Endodermal cell (in vitro differentiated cells): ENCODE measurements around the gene DLK1. TPM values are rescaled to one million over a fixed set of nuclear protein-coding genes. Genes with fewer than 3 reads are reported as not detected.

ENCODE experiments used
- DNase-seq: peaks from one replicate; pipeline ENCODE4 v3.0.0-alpha.2; 2017
- H3K27ac ChIP-seq: 2 replicates; pipeline ENCODE4 v1.5.1; 2013; ENCODE audit warnings: mild to moderate bottlenecking, low read depth, low read length, moderate library complexity
- H3K27me3 ChIP-seq: 2 replicates; pipeline ENCODE4 v1.6.1; 2013; ENCODE audit warnings: mild to moderate bottlenecking, low read length, moderate library complexity; ENCODE audit not compliant: insufficient read depth, control insufficient read depth, poor library complexity, severe bottlenecking
- H3K36me3 ChIP-seq: 2 replicates; pipeline ENCODE4 v1.7.0; 2013; ENCODE audit warnings: mild to moderate bottlenecking, low read length, moderate library complexity; ENCODE audit not compliant: control insufficient read depth, insufficient read depth
- H3K4me1 ChIP-seq: one replicate; pipeline ENCODE4 v1.7.0; 2013; ENCODE audit warnings: low read length; ENCODE audit not compliant: control insufficient read depth, insufficient read depth
- H3K4me3 ChIP-seq: 2 replicates; pipeline ENCODE4 v1.5.1; 2013; ENCODE audit warnings: mild to moderate bottlenecking, low read length, moderate library complexity
- H3K9ac ChIP-seq: 2 replicates; pipeline ENCODE4 v1.6.1; 2013; ENCODE audit warnings: mild to moderate bottlenecking, low read length, moderate library complexity; ENCODE audit not compliant: poor library complexity, severe bottlenecking; ENCODE audit errors: extremely low read depth
- H3K9me3 ChIP-seq: 2 replicates; pipeline ENCODE4 v1.6.1; 2013; ENCODE audit warnings: mild to moderate bottlenecking, low read length, moderate library complexity; ENCODE audit not compliant: control insufficient read depth
- H3K27ac Mint-ChIP-seq: 2 replicates; pipeline ENCODE4 v1.8.0; 2020; ENCODE audit warnings: mixed read lengths
- H3K27me3 Mint-ChIP-seq: 2 replicates; pipeline ENCODE4 v1.8.0; 2021; ENCODE audit warnings: mild to moderate bottlenecking, mixed read lengths; ENCODE audit not compliant: insufficient read depth
- H3K36me3 Mint-ChIP-seq: 2 replicates; pipeline ENCODE4 v1.8.0; 2020; ENCODE audit warnings: low read depth, mixed read lengths
- H3K4me1 Mint-ChIP-seq: 2 replicates; pipeline ENCODE4 v1.8.0; 2020; ENCODE audit warnings: mixed read lengths
- H3K4me3 Mint-ChIP-seq: 2 replicates; pipeline ENCODE4 v1.8.0; 2020; ENCODE audit warnings: mild to moderate bottlenecking, moderate library complexity, mixed read lengths
- H3K9me3 Mint-ChIP-seq: 2 replicates; pipeline ENCODE4 v1.8.0; 2020; ENCODE audit warnings: mild to moderate bottlenecking, mixed read lengths
- WGBS, 2 experiments: methylation state at CpG; one replicate each; pipeline versions ENCODE4 v1.1.5 to v1.1.7; 2013; ENCODE audit warnings: missing lambda C conversion rate in 2 of 2, mixed read lengths in 1 of 2; ENCODE audit not compliant: insufficient coverage in 1 of 2, insufficient read length in 1 of 2; 5-methylcytosine and 5-hydroxymethylcytosine counted together
- total RNA-seq, 2 donors: library from RNA; stranded (reverse); fragmentation: NEBNext Ultra II Directional in 1 of 2; extraction: Animal tissue kit (Norgen Biotek cat#: 25700) in 1 of 2; gene quantifications; 2 replicates in 1 of 2; 3 replicates in 1 of 2; pipeline ENCODE4 v1.2.1, GENCODE V29; 2021
- TF ChIP-seq, protein P1 (sequence below): fragments of 200-600 bp; sonication (generic); conservative IDR thresholded peaks from 2 replicates; pipeline ENCODE4 v1.5.0; 2021; ENCODE audit warnings: antibody characterized with exemption, mild to moderate bottlenecking

Gene DLK1
- total RNA-seq, 2 donors from 2014 or later, result 78.3 to 117 TPM

DNA sequence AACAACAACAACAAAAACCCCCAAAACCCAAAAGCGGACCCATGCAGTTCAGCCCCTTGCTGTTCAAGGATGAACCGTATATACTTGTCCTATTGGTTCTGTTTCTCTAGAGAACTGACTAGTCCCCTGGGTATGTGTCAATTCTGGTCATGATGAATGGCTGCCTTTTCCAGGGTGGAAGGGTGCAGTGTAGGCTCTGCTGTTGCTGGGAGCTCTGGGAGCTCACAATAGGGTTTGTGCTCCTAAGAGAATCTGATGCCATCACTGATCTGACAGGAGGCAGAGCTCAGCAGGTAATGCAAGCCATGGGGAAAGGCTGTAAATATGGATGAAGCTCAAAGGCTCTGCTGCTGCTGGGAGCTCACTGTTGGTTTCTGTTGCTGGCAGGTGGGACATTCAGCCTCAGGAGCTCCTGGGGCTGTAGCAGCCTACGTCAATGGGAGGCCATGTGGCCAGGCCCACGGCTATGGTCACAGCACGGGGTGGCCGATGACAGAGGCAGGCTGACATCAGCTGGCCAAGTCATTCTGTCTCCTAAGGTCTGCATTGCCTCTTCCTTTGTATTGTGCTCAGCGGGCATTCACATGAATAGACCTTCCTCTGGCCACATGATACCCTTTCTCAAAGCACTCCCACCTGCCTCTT lies 37.9 kb downstream of the DLK1 start:
- H3K27me3 Mint-ChIP-seq, result peaks cover 16% of the 10 kb centered on the region
- H3K4me3 ChIP-seq, result no peak overlapping the region
- no peak for DNase-seq
- H3K9ac ChIP-seq, result no peak overlapping the region
- 30 to 68% methylated on average over 4 to 7 of the region's 7 CpGs for WGBS, 2 experiments
- H3K4me3 Mint-ChIP-seq, result no peak overlapping the region
- H3K36me3 ChIP-seq, result no peaks in the 10 kb centered on the region
- H3K9me3 ChIP-seq, result no peaks in the 10 kb centered on the region
- H3K4me1 Mint-ChIP-seq, result peaks cover 12% of the 10 kb centered on the region
- peaks cover 7% of the 10 kb centered on the region for H3K27me3 ChIP-seq
- TF ChIP-seq, protein P1, sequence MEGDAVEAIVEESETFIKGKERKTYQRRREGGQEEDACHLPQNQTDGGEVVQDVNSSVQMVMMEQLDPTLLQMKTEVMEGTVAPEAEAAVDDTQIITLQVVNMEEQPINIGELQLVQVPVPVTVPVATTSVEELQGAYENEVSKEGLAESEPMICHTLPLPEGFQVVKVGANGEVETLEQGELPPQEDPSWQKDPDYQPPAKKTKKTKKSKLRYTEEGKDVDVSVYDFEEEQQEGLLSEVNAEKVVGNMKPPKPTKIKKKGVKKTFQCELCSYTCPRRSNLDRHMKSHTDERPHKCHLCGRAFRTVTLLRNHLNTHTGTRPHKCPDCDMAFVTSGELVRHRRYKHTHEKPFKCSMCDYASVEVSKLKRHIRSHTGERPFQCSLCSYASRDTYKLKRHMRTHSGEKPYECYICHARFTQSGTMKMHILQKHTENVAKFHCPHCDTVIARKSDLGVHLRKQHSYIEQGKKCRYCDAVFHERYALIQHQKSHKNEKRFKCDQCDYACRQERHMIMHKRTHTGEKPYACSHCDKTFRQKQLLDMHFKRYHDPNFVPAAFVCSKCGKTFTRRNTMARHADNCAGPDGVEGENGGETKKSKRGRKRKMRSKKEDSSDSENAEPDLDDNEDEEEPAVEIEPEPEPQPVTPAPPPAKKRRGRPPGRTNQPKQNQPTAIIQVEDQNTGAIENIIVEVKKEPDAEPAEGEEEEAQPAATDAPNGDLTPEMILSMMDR, result no peak
- H3K9me3 Mint-ChIP-seq, result peaks cover 10% of the 10 kb centered on the region
- no peak overlapping the region for H3K27ac Mint-ChIP-seq
- H3K36me3 Mint-ChIP-seq, result no peaks in the 10 kb centered on the region
- peaks cover 6% of the 10 kb centered on the region for H3K4me1 ChIP-seq
- peak overlapping the region; percentile 92 for H3K27ac ChIP-seq

DNA sequence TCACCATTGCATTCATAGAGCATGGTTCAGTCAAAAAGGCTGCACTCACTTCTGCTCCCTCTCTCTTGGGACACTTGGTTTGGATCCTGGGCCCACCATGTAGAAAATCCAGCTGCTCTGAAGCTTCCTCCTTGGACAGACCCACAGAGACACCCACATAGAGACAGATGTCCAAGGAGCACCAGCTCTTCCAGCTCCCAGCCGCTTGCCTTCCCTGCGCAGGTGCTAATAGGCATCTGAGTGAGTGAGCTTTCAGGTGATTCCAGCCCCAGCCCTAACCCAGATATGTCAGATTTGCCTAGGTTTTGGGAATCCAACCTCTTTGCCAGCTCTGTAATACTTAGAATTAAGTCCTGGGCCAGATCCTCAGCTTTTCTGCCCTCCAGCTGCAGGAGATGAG lies 38.6 kb downstream of the DLK1 start:
- TF ChIP-seq, protein P1, result no peak
- Mint-ChIP-seq H3K36me3 (no peaks in the 10 kb centered on the region), H3K27me3 (peaks cover 17% of the 10 kb centered on the region), H3K4me1 (peaks cover 5% of the 10 kb centered on the region), H3K4me3 (no peak overlapping the region), H3K9me3 (peaks cover 14% of the 10 kb centered on the region), H3K27ac (no peak overlapping the region)
- 94% methylated on average over 2 of the region's 2 CpGs; no CpG with 5 or more reads in 1 of the 2 experiments for WGBS, 2 experiments
- peak; percentile 19 for DNase-seq
- no peaks in the 10 kb centered on the region for H3K4me1 ChIP-seq
- H3K4me3 ChIP-seq, result no peak overlapping the region
- peak overlapping the region; percentile 92 for H3K27ac ChIP-seq
- peaks cover 7% of the 10 kb centered on the region for H3K27me3 ChIP-seq
- no peak overlapping the region for H3K9ac ChIP-seq
- no peaks in the 10 kb centered on the region for H3K36me3 ChIP-seq
- no peaks in the 10 kb centered on the region for H3K9me3 ChIP-seq

DNA sequence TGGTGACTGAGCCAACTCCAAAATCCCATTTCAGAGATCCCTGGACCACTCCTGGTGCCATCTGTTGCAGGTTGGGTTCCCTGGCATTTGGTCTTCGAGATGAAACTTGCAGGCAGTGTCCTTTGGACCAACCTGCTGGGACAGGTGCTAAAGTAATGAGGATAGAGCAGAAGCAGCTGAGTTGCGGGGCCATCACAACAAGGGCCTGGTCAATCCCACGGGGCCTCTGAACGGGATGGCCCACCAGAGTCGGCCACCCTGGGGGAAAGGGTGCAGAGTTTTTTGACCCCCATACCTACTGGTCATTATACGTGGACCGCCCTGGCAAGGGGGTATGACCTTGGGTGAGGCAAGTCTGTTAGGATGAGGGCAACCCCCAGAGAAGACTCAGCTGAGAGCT lies 39.3 kb downstream of the DLK1 start:
- peaks cover 4% of the 10 kb centered on the region for H3K4me1 Mint-ChIP-seq
- peaks cover 6% of the 10 kb centered on the region for H3K36me3 Mint-ChIP-seq
- H3K36me3 ChIP-seq, result no peaks in the 10 kb centered on the region
- no peaks in the 10 kb centered on the region for H3K4me1 ChIP-seq
- TF ChIP-seq, protein P1, result no peak
- H3K9me3 Mint-ChIP-seq, result peaks cover 21% of the 10 kb centered on the region
- no peak overlapping the region for H3K27ac Mint-ChIP-seq
- peaks cover 17% of the 10 kb centered on the region for H3K27me3 Mint-ChIP-seq
- no peak overlapping the region for H3K27ac ChIP-seq
- no peak overlapping the region for H3K4me3 ChIP-seq
- 95 to 100% methylated on average over 6 to 7 of the region's 7 CpGs for WGBS, 2 experiments
- H3K9me3 ChIP-seq, result peaks cover 2% of the 10 kb centered on the region
- peak; percentile 22 for DNase-seq
- H3K9ac ChIP-seq, result no peak overlapping the region
- H3K27me3 ChIP-seq, result peaks cover 7% of the 10 kb centered on the region
- H3K4me3 Mint-ChIP-seq, result no peak overlapping the region
